HepG2 (cell line): ENCODE measurements around the gene TMEM95.

Source experiments
- CTCF ChIP-seq: sonication (generic); formaldehyde crosslinking; IDR thresholded peaks from 2 replicates; pipeline ENCODE4 v1.5.0; 2020; ENCODE audit warnings: mild to moderate bottlenecking, missing genetic modification reagents, moderate library complexity
- REPIN1 ChIP-seq: sonication (generic); formaldehyde crosslinking; IDR thresholded peaks from 2 replicates; pipeline ENCODE4 v1.8.0; 2022; ENCODE audit warnings: missing genetic modification reagents, low read depth, mild to moderate bottlenecking, borderline replicate concordance

- TF ChIP-seq REPIN1 (CRISPR knock-in tag): no peak
- TF ChIP-seq CTCF: no peak
Measured at GRCh38 chr17:7322520-7323194, 32.3 kb upstream of the TMEM95 start.
